ACHN (cell line): Measurements from ENCODE around the gene RTCA.
"Not testable (repeated sequence)": the region's sequence is repeated elsewhere in the genome, so short reads cannot be mapped to it uniquely, and the experiment has no call there.

Experiments
- DNase-seq: peaks from one replicate; pipeline ENCODE4 v3.0.0-alpha.2; 2015
- in situ Hi-C: cut with HindIII; loops from 2 replicates; pipeline ENCODE4 v1.10.0; 2017; ENCODE audit warnings: low sequenced_read_pairs, low pct_ligation_motif_present, low pct_unique_long_range_greater_than_20kb

The RTCA gene

DNA sequence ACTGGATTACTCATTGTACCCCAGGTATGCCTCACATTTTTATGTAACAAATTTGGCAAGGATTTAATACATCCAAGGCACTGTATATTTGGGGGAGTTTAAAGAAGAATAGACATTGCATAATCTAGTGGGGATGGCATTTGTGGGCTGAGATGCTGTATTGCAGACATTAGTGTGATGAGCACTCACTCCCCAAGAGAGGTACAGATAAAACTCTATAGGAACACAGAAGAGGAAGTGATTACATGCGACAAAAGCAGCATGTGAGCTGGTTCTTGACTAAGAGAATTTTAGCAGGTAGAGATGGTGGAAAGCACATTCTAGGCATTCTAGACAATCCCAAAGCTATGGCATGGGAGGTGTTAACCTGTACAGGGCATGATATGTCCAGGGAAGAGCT lies 62.1 kb downstream of the RTCA start:
- DNase-seq = no peak

DNA sequence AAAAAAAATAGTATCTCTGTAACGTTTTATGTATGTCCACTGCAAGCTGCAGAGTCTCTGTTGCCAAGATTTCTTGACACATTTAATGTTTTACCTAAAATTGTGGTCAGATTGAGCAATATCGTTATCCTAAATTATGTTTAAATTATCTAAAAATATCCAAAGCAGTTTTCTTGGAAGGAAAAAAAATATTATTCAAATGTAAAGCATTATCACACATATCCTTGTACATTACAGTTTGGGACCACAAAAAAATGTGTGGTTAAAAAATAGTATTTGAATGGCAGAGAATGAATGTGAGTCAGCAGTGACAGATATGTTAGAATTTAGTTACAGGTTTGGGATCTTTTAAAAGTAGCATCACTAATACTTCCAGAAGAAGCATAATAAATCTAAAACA lies 65.1 kb downstream of the RTCA start:
- DNase-seq, in situ Hi-C loops: not testable (repeated sequence)

More for the DNA sequence above, 62.1 kb downstream of the RTCA start:
- in situ Hi-C loops = no loop called here

DNA sequence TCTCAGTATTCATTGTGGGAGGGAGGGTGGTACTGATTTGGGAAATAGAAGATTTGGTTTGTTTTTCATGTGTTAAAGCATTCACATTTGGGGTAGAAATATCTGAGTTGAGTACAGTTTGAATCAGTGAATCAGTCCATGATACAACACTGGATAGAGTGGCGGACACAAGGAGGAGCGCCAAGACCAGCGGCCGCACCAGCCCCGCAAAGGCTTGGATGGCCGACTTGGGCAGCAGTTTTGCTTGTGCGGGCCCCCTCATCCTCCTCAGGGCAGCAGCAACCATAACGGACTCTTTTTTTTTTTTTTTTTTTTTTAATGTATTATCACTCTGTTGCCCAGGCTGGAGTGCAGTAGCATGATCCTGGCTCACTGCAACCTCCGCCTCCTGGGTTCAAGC lies 66.3 kb downstream of the RTCA start:
- in situ Hi-C loops = no loop called here

DNA sequence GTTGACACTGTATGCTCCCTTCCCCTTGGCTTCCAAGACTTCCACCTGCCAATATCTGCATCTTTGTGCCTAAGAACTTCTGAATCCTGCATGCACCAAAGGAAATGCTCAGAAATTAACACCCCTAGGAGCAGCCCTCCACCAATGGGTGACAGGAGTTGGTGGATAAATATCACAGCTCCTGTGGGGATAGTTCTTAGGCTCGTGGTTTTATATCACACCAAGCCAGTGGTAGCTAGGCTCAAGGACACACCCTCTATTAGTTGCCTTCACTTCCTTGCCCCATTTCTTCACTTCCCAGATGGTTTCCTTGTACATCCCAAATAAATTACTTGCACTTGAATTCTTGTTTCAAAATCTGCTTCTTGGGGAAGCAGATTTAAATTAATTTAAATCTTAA lies 69.4 kb downstream of the RTCA start:
- DNase-seq = no peak
- in situ Hi-C loops = no loop called here

More for the DNA sequence above, 66.3 kb downstream of the RTCA start:
- DNase-seq = no peak

DNA sequence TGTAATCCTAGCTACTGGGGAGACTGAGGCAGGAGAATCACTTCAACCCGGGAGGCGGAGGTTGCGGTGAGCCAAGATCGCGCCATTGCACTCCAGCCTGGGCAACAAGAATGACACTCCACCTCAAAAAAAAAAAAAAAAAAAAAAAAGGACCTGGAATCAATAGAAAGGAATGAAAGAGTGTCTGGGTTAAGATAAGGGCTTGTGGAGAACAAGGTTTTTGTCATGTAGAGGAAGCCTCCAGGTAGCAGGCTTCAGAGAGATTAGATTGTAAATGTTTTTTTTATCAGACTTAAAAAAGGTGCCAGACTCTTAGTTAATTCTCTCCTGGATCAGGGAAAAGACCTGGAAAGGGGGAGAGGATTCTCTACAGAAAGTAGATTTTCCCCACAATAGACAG lies 71.9 kb downstream of the RTCA start:
- in situ Hi-C loops = not testable (repeated sequence)

DNA sequence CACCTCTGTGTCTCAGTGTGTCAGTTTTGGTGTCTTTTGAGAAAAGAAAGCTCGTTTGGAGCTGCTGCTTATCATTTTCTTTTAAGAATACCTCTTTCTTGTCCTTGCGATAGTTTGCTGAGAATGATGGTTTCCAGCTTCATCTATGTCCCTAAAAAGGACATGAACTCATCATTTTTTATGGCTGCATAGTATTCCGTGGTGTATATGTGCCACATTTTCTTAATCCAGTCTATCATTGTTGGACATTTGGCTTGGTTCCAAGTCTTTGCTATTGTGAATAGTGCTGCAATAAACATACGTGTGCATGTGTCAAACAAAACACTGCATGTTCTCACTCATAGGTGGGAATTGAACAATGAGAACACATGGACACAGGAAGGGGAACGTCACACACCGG lies 73.7 kb downstream of the RTCA start:
- in situ Hi-C loops = not testable (repeated sequence)

More for the DNA sequence above, 71.9 kb downstream of the RTCA start:
- not testable (repeated sequence) for DNase-seq

DNA sequence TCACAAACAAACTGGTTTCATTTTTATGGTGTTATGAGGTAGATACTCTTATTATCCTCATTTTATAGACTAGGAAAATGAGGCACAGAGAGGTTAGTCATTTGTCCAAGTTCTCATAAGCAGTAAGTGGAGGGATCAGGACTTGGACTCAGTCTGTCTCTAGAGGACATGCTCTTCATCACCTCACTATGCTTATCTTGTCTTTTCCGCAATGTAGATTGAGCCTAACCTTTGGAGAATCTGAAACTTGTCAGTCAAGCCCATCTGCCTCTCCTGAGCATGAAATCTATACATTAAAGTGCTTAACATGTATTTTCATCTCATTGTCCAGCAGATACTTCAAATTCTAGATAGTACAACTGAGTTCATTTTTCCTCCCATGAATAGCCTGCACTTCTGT lies 74.5 kb downstream of the RTCA start:
- in situ Hi-C loops = no loop called here
- no peak for DNase-seq

More for the DNA sequence above, 73.7 kb downstream of the RTCA start:
- not testable (repeated sequence) for DNase-seq

DNA sequence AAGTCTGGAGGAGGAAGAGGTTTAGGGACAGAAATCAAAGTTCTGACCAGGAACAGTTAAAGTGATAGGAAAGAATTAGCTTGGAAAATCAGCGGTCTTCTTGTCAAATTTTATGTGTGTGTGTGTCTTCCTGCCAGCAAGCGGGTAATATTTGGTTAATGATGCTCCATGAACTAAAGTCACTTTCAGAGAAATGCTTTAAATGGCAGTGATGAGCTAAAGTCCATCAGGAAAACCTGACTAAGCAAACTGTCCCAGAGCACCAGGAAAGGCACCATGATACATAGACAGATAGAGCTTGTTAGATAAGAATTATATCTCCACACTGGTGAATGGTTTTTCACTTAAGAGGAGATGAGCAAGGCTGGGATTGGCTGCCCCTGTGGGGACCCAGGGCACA lies 76.3 kb downstream of the RTCA start:
- in situ Hi-C loops = no loop called here
- DNase-seq = no peak
